GM18868 (cell line): ENCODE measurements around the gene TRPM2.
"Not testable (repeated sequence)": the region's sequence is repeated elsewhere in the genome, so short reads cannot be mapped to it uniquely, and the experiment has no call there.

Source experiments
- ATAC-seq: cut with Tn5 transposase; IDR thresholded peaks from one replicate; pipeline ENCODE4 v1.9.1; 2021; ENCODE audit warnings: mild to moderate bottlenecking, moderate library complexity; ENCODE audit not compliant: unreplicated experiment

Gene TRPM2

GRCh38 chr21:44405948-44406872 is 52.8 kb downstream of the TRPM2 start:
- ATAC-seq, result no peak

DNA sequence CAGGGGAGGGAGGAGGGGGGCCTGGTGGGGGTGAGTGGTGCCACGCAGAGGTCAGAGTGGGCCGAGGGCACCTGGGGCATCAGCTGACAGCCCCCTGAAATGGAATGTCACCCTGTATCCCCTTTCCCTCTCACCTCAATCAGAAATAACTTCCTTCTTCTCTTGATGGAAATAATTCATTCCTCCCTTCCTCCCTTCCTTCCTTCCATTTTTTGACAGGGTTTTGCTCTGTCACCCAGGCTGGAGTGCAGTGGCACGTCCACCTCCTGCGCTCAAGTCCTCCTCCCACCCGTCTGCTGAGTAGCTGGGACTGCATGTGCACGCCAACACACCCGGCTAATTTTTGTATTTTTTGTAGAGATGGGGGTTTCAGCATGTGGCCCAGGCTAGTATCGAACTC is 53.5 kb downstream of the TRPM2 start:
- ATAC-seq, result no peak

DNA sequence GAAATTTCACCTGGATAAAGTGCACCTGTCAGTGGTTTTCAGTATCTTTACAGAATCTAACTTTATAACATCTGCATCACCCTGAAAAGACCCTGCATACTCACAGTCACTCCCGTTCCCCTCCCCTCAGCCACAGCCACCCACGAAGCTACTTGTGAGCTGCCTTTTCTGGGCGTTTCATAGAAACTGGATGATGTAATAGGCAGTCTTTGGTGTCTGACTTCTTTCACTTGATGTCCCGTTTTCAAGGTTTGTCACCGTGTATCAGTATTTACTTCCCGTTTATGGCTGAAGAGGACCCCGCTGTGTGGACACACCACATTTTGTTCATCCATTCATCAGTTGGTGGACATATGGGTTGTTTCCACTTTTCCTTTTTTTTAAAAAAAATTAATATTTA is 54.1 kb downstream of the TRPM2 start:
- no peak for ATAC-seq

GRCh38 chr21:44408226-44408625 is 54.8 kb downstream of the TRPM2 start:
- no peak for ATAC-seq

- ATAC-seq, result no peak
Observed at GRCh38 chr21:44413566-44414290, 60.3 kb downstream of the TRPM2 start.

DNA sequence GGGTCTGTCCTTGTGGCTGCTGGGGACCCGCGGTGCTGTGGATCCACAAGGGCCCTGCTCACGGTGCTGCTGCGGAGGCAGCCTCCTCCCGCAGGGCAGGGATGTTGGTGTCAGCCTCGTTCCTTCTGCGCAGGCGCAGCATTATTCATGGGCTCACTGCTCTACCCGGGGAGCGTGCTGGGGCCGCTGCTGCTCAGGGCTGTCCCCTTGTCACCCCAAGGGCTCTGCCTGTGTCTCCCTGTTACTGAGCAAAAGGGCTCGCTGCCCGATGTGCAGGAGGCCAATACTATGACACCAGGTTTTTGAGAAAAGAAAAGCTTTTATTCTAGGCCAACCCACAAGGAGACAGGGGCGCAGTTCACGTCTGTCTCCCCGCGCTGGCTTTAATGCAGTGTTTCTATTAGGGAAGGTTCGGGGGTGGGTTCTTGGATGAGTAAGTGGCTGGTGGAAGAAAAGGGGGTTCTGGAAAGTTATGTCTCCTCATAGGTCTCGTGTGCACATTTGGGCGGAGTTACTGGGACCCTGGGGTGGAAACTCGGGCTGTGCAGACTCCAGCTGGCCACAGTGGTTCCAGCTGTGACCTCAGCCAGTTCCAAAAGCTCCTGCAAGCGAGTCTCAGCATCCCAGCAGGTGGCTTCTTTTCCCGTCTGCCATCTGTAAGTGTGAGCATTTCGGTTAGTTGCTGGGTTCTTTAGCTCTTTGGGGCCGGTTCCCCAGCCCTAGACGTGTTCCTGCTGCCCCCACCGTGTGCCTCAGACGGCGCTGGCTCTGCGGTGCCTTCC is 61.1 kb downstream of the TRPM2 start:
- ATAC-seq, result no peak

DNA sequence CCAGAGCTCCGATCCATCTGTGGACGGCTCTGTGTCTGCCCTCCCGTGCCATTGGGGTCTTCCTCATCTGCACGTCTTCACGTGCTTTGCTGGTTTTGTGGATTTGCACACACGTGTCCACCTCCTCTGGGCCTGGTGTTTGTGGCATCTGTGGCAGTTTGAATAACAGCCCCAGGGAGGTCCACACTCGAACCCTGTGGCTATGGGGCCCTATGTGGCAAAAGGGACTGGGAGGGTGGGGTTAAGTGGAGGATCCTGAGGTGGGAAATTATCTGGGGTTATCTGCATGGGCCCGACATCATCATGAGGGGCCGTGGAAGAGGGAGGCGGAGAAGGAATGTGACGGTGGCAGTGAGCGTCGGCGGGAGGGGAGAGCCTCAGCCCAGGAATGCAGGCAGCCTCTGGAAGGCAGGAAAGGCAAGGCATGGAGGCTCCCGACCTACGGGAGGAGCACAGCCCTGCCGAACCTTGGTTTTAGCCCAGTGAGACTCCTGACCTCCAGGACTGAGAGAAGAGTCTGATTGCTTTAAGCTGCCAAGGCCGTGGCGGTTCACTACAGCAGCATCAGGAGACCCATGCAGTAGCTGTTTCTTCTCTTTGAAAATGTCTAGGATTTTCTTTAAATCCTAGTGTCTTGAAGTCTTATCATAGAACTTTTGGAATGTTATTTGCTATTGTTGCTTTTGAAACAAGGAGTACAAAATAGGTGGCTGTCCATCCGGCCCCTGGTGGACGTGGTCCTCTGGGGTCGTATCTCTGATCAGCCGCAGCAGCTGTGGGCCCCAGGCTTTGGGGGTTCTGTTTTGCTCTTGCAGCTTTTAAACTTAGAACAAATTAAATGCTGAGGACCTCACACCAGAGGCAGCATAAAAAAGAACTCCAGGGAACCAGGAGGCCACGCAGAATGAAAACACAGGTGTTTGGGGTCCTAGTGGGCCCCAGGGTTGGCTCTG is 61.9 kb downstream of the TRPM2 start:
- ATAC-seq, result no peak

GRCh38 chr21:44416193-44416592 is 62.8 kb downstream of the TRPM2 start:
- no peak for ATAC-seq

GRCh38 chr21:44417621-44418107 is 64.2 kb downstream of the TRPM2 start:
- not testable (repeated sequence) for ATAC-seq

DNA sequence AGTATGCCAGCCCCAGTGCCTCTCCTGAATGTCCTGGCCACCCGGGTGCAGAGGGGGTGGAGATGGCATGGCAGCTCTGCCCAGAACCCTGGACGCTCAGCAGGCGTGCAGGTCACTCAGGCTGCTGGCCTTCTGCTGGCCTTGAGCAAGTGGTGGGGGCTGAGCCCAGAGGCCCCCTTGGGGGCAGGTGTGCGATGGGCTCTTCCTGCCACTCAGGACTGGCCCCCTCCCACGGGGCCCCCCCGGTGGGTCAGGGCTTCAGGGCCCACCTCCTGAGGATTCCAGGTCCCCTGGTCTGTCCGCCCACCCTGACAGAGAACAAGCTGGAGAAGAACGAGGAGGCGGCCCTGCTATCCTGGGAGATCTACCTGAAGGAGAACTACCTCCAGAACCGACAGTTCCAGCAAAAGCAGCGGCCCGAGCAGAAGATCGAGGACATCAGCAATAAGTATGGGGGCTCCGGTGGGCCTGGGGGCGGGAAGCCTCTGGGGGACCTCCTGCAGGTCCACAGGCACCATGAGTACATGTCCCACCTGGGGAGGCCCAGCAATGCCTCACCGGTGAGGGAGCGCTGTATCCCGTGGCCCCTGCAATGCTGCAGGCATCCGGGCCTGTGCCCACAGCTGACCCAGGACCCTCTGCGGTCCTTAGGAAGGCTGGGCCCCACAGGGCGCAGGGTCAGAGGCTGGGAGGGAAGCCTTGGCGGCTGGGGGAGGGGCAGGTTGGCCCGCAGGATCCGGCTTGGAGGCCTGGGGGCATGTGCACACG is 64.9 kb downstream of the TRPM2 start:
- ATAC-seq, result no peak

GRCh38 chr21:44418876-44419230 is 65.4 kb downstream of the TRPM2 start:
- ATAC-seq, result no peak

DNA sequence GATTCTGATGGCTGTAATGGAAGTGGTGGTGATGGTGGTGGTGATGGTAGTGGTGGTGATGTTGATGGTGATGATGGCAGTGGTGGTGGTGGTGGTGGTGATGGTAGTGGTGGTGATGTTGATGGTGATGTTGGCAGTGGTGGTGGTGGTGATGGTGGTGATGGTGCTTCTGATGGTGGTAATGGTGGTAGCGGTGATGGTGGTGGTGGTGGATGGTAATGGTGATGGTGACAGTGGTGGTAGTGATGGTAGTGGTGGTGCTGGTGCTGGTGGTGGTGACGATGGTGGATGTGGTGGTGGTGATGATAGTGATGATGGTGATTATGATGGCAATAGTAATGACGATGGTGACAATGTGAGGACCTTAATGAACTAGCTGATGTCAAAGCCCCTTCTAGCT is 66.3 kb downstream of the TRPM2 start:
- no peak for ATAC-seq

GRCh38 chr21:44420416-44421205 is 67.2 kb downstream of the TRPM2 start:
- ATAC-seq, result no peak

DNA sequence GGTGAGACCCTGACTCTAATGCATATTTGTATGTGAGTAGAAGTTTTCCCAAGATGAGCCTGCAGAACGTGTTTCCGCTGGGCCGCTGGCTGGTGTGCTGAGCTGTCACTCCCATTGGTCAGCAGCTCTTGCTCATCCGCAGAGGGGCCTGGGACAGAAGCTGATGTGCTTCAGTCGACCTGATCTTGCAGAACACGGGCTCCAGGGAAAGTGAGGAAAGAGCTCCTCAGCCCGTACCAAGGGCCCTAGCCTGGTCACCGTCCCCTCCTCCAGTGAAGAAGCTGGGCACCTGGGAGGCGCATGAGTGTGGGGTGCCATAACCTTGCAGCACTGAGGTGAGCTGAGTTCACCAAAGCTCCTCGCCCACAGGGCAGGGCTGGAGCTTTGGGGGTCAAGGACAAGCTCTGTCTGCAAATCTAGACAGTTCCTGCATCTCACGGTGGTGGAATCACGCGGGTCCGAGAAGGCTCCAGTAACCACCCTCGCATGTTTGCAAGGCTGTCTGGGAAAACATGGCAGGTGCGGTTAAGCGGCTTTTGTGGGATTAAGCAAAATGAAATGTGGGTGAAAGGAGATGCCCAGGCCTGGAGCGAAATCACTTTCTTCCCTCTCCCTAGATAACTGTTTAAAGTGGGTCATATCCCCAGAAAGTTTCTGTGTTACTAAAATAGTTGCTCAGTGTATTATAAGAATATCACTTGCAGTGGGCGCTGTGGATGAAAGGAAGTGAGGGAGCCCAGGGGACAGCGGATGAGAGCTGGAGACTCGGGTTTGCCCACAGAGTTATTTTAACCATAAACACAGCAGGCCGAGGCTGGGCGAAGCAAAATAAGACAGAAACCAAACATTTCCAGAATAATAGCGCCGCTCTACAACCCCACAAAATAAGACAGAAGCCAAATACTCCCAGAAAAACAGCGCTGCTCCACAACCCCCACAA is 68.8 kb downstream of the TRPM2 start:
- no peak for ATAC-seq

DNA sequence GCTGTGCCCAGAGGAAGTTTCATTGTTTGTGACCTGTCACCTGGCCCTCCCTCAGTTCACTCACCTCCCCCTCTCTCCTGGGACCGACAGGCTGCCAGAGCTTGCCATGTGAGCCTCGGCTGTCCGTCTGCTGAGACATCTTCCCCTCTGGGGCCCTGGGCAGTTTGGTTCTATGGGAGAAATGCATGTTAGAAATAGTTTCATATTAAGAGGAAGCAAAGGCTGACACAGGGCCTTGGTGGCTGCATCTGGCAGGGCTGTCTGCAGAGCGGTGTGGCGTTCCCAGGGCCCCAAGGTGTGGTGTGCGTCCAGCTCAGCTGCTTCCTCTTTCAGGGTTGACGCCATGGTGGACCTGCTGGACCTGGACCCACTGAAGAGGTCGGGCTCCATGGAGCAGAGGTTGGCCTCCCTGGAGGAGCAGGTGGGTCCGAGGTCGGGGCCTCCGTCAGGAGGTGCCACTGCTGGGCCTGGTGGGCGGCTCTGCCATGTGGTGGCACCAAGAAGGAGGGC is 69.9 kb downstream of the TRPM2 start:
- no peak for ATAC-seq

GRCh38 chr21:44423941-44424607 is 70.7 kb downstream of the TRPM2 start:
- no peak for ATAC-seq
